OCI-LY7 (cell line): ENCODE data around the gene RAD51AP2. TPM values are rescaled to one million over a fixed set of nuclear protein-coding genes. Genes with fewer than 3 reads are reported as not detected.

Source experiments
- BruUV-seq: library from RNA; stranded (reverse); fragments of 400-500 nt; replicated peaks from 2 replicates; lab custom pipeline; 2021; lab: Mats Ljungman, UMichigan
- CTCF ChIA-PET: fragments of 300-600 bp; sonication (Branson Sonifier 250); formaldehyde crosslinking; loops from one replicate; lab custom pipeline; 2022; ENCODE audit warnings: antibody characterized with exemption; ENCODE audit not compliant: unreplicated experiment; lab: Charles Lee
- POLR2A ChIA-PET: fragments of 300-600 bp; sonication (Branson Sonifier 250); formaldehyde crosslinking; loops from one replicate; lab custom pipeline; 2022; ENCODE audit warnings: antibody characterized with exemption; lab: Charles Lee
- DNase-seq: peaks from one replicate; pipeline ENCODE4 v3.0.0-alpha.2; 2015; ENCODE audit warnings: low spot score
- H2AFZ ChIP-seq: fragments of 200-600 bp; sonication (generic), shearing (Covaris generic); 2 replicates; pipeline ENCODE4 v1.6.1; 2014; ENCODE audit warnings: mild to moderate bottlenecking, antibody characterized with exemption, low read length, moderate library complexity
- H3K27ac ChIP-seq: fragments of 200-600 bp; sonication (generic); 2 replicates; pipeline ENCODE4 v1.5.1; 2014; ENCODE audit warnings: mixed run types, low read depth, mild to moderate bottlenecking, moderate library complexity, low read length, inconsistent platforms; ENCODE audit not compliant: poor library complexity, severe bottlenecking
- H3K36me3 ChIP-seq: fragments of 200-600 bp; sonication (generic); 2 replicates; pipeline ENCODE4 v1.6.1; 2014; ENCODE audit warnings: mild to moderate bottlenecking, antibody characterized with exemption, low read length, moderate library complexity, mixed read lengths; ENCODE audit not compliant: insufficient read depth
- H3K4me1 ChIP-seq: fragments of 200-600 bp; sonication (generic); 2 replicates; pipeline ENCODE4 v1.5.1; 2014; ENCODE audit warnings: mild to moderate bottlenecking, low read length; ENCODE audit not compliant: insufficient read depth, poor library complexity, severe bottlenecking
- H3K4me2 ChIP-seq: fragments of 200-600 bp; sonication (generic); 2 replicates; pipeline ENCODE4 v1.6.1; 2014; ENCODE audit warnings: mild to moderate bottlenecking, low read length
- H3K4me3 ChIP-seq: fragments of 200-600 bp; sonication (generic); 2 replicates; pipeline ENCODE4 v1.5.1; 2014; ENCODE audit warnings: mild to moderate bottlenecking, low read depth, low read length; ENCODE audit not compliant: poor library complexity, severe bottlenecking
- H3K79me2 ChIP-seq: fragments of 200-600 bp; sonication (generic); 2 replicates; pipeline ENCODE4 v1.6.1; 2016; ENCODE audit warnings: low read depth, mild to moderate bottlenecking, low read length, moderate library complexity, mixed read lengths; ENCODE audit not compliant: insufficient read depth
- H3K9me2 ChIP-seq: fragments of 200-600 bp; sonication (generic); 2 replicates; pipeline ENCODE4 v1.6.1; 2016; ENCODE audit warnings: mild to moderate bottlenecking, low read length, mixed read lengths; ENCODE audit not compliant: insufficient read depth
- H3K9me3 ChIP-seq: fragments of 200-600 bp; sonication (generic); 2 replicates; pipeline ENCODE4 v1.6.1; 2014; ENCODE audit warnings: mild to moderate bottlenecking, mixed run types, low read length, mixed read lengths
- H4K20me1 ChIP-seq: fragments of 200-600 bp; sonication (generic); 2 replicates; pipeline ENCODE4 v1.6.1; 2014; ENCODE audit warnings: mild to moderate bottlenecking, antibody characterized with exemption, low read length, moderate library complexity, mixed read lengths; ENCODE audit not compliant: insufficient read depth
- EZH2phosphoT487 ChIP-seq: fragments of 200-600 bp; sonication (generic); IDR thresholded peaks from 2 replicates; pipeline ENCODE4 v1.6.1; 2018; ENCODE audit warnings: low read depth, borderline replicate concordance, mild to moderate bottlenecking, mixed run types, antibody characterized with exemption, low read length, moderate library complexity, mixed read lengths
- intact Hi-C: fragments of 100-400 bp; cut with micrococcal nuclease; formaldehyde crosslinking; loops from one replicate; pipeline ENCODE4 v1.10.0; 2022; ENCODE audit not compliant: unreplicated experiment
- total RNA-seq, 2 experiments: library from RNA; depleted of rRNA in 1 of 2; stranded (reverse); fragments of >200 nt in 1 of 2; shearing (Covaris generic) in 1 of 2; gene quantifications; 2 replicates each; pipeline ENCODE4 v1.2.3, GENCODE V29; 2014 to 2022
- TF ChIP-seq, protein P1 (sequence below): fragments of 200-600 bp; sonication (generic); conservative IDR thresholded peaks from 2 replicates; pipeline ENCODE4 v1.5.1; 2014; ENCODE audit warnings: mild to moderate bottlenecking, antibody characterized with exemption, low read length, moderate library complexity, mixed read lengths

The RAD51AP2 gene
- total RNA-seq, 2 experiments from 2014 or later: 0.35 TPM; not detected in 1

DNA sequence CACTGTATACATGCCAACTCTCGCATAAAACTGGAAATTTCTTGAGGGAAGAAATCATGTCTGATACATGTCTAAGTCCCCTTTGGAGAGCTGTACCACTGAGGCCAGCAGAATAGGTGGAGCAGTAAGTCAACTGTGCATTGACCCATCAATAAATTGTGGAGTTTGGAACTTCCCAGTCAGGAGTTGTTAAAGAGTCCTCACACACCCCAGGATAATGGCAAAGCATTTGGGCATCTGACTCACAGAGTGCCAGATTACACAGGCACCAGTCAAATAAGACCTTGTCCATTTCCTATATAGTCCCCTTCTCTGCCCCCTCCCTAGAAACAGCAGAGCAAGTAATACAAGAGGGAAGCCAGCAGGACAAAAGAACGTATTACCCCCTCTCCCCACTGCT lies 32.7 kb upstream of the RAD51AP2 start:
- Histone ChIP-seq H3K27ac (no peak overlapping the region), H3K9me3 (no peaks in the 10 kb centered on the region), H4K20me1 (no peaks in the 10 kb centered on the region), H3K79me2 (no peaks in the 10 kb centered on the region), H3K4me3 (no peak overlapping the region), H3K4me2 (no peak overlapping the region), H3K36me3 (no peaks in the 10 kb centered on the region), H2AFZ (no peak overlapping the region), H3K4me1 (no peaks in the 10 kb centered on the region), H3K9me2 (no peaks in the 10 kb centered on the region)
- intact Hi-C loops: no loop called here
- CTCF ChIA-PET: no interaction called here
- BruUV-seq: no TSS peak
- POLR2A ChIA-PET: no interaction called here
- no peak for DNase-seq
- TF ChIP-seq EZH2phosphoT487: no peak
- TF ChIP-seq, protein P1, sequence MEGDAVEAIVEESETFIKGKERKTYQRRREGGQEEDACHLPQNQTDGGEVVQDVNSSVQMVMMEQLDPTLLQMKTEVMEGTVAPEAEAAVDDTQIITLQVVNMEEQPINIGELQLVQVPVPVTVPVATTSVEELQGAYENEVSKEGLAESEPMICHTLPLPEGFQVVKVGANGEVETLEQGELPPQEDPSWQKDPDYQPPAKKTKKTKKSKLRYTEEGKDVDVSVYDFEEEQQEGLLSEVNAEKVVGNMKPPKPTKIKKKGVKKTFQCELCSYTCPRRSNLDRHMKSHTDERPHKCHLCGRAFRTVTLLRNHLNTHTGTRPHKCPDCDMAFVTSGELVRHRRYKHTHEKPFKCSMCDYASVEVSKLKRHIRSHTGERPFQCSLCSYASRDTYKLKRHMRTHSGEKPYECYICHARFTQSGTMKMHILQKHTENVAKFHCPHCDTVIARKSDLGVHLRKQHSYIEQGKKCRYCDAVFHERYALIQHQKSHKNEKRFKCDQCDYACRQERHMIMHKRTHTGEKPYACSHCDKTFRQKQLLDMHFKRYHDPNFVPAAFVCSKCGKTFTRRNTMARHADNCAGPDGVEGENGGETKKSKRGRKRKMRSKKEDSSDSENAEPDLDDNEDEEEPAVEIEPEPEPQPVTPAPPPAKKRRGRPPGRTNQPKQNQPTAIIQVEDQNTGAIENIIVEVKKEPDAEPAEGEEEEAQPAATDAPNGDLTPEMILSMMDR: no peak

DNA sequence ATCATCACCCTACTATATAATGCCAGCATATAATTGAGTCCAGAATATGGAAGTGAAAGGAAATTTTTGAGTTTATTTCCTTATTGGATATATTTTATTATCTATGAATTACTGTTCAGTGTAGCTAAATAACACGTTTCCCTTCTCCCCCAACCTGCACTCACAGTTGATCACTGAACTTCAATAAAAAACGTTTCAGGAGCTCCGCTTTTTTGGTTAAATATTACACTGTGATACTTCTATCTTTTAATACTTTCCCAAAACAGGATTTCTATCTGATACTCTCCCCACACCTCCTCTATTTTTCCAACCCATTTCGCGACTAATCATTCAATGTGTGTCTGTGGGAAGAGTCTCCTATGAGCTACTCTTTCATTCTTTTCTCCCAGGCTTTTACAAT lies 29.5 kb upstream of the RAD51AP2 start:
- no peak overlapping the region for H3K27ac ChIP-seq
- DNase-seq: no peak
- H3K4me3 ChIP-seq: no peak overlapping the region
- H3K36me3 ChIP-seq: no peaks in the 10 kb centered on the region
- TF ChIP-seq, protein P1: no peak
- TF ChIP-seq EZH2phosphoT487: no peak
- ChIA-PET POLR2A (no interaction called here), CTCF (no interaction called here)
- H4K20me1 ChIP-seq: no peaks in the 10 kb centered on the region
- intact Hi-C loops: no loop called here
- H3K79me2 ChIP-seq: no peaks in the 10 kb centered on the region
- H3K4me1 ChIP-seq: no peaks in the 10 kb centered on the region
- BruUV-seq: no TSS peak
- no peak overlapping the region for H3K4me2 ChIP-seq
- H3K9me3 ChIP-seq: no peaks in the 10 kb centered on the region
- H2AFZ ChIP-seq: no peak overlapping the region
- H3K9me2 ChIP-seq: no peaks in the 10 kb centered on the region

- CTCF ChIA-PET: no interaction called here
Measured at GRCh38 chr2:17547237-17547636, 29.0 kb upstream of the RAD51AP2 start.

More at GRCh38 chr2:17547237-17547636, 29.0 kb upstream of the RAD51AP2 start:
- Histone ChIP-seq H2AFZ (no peak overlapping the region), H3K36me3 (no peaks in the 10 kb centered on the region), H3K9me2 (no peaks in the 10 kb centered on the region), H3K4me2 (no peak overlapping the region), H3K79me2 (no peaks in the 10 kb centered on the region), H4K20me1 (no peaks in the 10 kb centered on the region), H3K4me3 (no peak overlapping the region), H3K9me3 (no peaks in the 10 kb centered on the region), H3K4me1 (no peaks in the 10 kb centered on the region), H3K27ac (no peak overlapping the region)
- POLR2A ChIA-PET: no interaction called here
- no peak for DNase-seq
- intact Hi-C loops: no loop called here
- no TSS peak for BruUV-seq
- TF ChIP-seq, protein P1: no peak
- no peak for TF ChIP-seq EZH2phosphoT487
